Neuron (in vitro differentiated cells): ENCODE data around the gene HOXB2.
A peak's percentile ranks its signal among the peaks of the same experiment; 100 is the strongest.
"Not testable (repeated sequence)": the region's sequence is repeated elsewhere in the genome, so short reads cannot be mapped to it uniquely, and the experiment has no call there.

Source experiments
- H2AFZ ChIP-seq: one replicate; pipeline ENCODE4 v1.6.1; 2013; ENCODE audit warnings: low read depth, mild to moderate bottlenecking, inconsistent platforms, low read length, moderate library complexity
- H3K27me3 ChIP-seq: one replicate; pipeline ENCODE4 v1.6.1; 2013; ENCODE audit warnings: low read length; ENCODE audit not compliant: insufficient read depth
- H3K36me3 ChIP-seq: one replicate; pipeline ENCODE4 v1.6.1; 2013; ENCODE audit warnings: low read length; ENCODE audit not compliant: insufficient read depth
- H3K4me1 ChIP-seq: one replicate; pipeline ENCODE4 v1.6.1; 2013; ENCODE audit warnings: low read length; ENCODE audit not compliant: insufficient read depth
- H3K4me3 ChIP-seq: 2 replicates; pipeline ENCODE4 v1.5.1; 2013; ENCODE audit warnings: mild to moderate bottlenecking, low read length, moderate library complexity
- H3K9me3 ChIP-seq: one replicate; pipeline ENCODE4 v1.6.1; 2013; ENCODE audit warnings: low read length

The HOXB2 gene

DNA sequence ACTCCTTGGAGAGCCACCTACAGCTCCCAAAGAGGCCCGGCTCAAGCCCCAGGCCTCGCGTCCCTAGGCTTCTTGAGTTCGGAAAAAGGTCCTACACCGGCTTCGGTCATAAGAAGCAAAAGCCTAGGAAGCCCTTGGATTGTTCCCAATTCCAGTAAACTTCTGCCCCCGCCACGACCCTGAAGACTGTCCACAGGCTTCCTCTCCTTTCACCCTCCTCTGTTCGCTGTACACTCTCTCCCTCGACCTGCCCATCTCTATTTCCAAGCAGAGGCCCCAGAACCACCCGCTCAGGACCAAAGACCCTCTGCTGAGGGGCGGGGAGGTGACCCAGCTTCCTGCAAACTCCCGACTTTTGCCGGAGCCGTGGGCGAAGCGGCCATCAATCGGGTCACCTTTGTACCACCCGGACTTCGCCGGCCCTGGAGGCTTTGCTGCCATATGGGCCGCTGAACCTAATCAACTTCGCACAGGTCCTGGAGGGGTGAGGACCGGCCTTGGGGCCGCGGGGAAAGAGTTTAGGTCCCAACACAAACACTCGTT is 2.7 kb downstream of the HOXB2 start:
- H3K4me3 ChIP-seq: peak overlapping the region; percentile 28
- H3K4me1 ChIP-seq: no peaks in the 10 kb centered on the region
- H2AFZ ChIP-seq: peak overlapping the region; percentile 58
- H3K27me3 ChIP-seq: peaks cover 73% of the 10 kb centered on the region
- no peaks in the 10 kb centered on the region for H3K9me3 ChIP-seq
- no peaks in the 10 kb centered on the region for H3K36me3 ChIP-seq

DNA sequence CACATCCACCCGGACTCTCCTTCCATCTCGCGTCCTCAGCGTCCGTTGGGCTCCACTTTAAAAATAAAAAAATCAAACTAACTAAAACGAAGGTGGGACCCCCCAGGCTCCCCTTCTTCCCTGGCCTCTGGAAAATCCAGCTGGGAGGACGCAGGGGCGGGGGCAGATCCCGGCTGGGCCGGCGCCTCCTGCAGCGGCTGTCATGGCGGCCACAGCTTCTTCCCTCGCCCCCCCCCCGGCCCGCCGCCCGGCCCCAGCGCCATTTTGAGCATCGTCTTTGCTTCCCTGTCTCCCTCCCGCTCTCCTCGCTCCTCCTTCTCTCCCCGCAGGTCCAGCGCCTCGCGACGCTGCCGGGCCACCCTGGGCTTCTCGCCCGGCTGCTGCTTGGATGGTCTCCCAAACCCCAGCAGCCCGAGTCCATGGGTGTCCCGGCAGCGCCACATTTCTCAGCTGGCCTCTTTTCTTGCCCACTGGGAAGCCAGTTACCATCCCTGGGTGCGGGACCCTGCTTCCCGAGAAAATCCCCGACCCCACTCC is 3.3 kb downstream of the HOXB2 start:
- Histone ChIP-seq H3K4me1 (no peaks in the 10 kb centered on the region), H3K9me3 (no peaks in the 10 kb centered on the region), H3K4me3 (peak overlapping the region; percentile 28), H3K36me3 (no peaks in the 10 kb centered on the region), H2AFZ (peak overlapping the region; percentile 58), H3K27me3 (peaks cover 68% of the 10 kb centered on the region)

- peak overlapping the region; percentile 28 for H3K4me3 ChIP-seq
- no peaks in the 10 kb centered on the region for H3K9me3 ChIP-seq
- no peaks in the 10 kb centered on the region for H3K4me1 ChIP-seq
- no peaks in the 10 kb centered on the region for H3K36me3 ChIP-seq
- peak overlapping the region; percentile 58 for H2AFZ ChIP-seq
- H3K27me3 ChIP-seq: peaks cover 62% of the 10 kb centered on the region
Measured at GRCh38 chr17:48541036-48541576, 3.8 kb downstream of the HOXB2 start.

DNA sequence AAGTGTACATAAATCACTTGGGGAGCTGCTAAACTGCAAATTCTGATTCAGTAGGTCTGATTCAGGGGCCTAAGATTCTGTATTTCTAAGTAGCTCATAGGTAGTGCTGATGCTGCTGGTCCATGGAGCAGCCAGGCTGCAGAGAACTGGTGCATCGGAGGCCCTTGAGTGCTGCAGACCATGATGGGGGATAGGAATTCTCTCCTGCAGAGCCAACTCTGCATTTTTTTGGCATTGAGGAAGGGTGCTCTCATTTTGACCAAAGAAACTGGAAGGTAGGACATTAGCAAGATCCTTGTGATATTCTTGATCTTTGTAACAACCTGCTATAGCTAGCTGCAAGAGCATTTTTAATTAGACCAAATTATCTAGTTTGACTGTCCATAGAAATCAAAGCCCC is 4.7 kb downstream of the HOXB2 start:
- Histone ChIP-seq H3K4me3 (no peak overlapping the region), H3K9me3 (no peaks in the 10 kb centered on the region), H3K36me3 (no peaks in the 10 kb centered on the region), H2AFZ (no peak overlapping the region), H3K4me1 (no peaks in the 10 kb centered on the region), H3K27me3 (peaks cover 56% of the 10 kb centered on the region)

DNA sequence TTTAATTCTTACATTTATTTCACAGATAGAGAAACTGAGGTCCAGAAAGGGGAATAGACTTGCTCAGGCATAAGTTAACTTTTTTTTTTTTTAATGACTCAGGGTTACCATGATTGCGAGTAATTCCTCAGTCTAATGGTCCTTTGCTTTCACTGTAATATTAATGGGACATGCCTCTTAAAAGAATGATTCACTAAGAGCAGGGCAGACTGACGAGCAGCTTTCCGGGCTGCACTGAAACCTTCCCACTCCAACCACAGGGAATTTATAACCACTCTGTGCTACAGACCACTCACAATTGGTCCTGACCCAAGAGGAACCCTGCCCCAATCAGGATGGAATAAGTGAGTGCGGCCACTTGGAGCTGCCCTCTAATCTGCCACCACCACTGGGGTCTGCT is 5.7 kb downstream of the HOXB2 start:
- peaks cover 54% of the 10 kb centered on the region for H3K27me3 ChIP-seq
- no peaks in the 10 kb centered on the region for H3K9me3 ChIP-seq
- H3K4me1 ChIP-seq: no peaks in the 10 kb centered on the region
- H2AFZ ChIP-seq: no peak overlapping the region
- no peaks in the 10 kb centered on the region for H3K36me3 ChIP-seq
- no peak overlapping the region for H3K4me3 ChIP-seq

DNA sequence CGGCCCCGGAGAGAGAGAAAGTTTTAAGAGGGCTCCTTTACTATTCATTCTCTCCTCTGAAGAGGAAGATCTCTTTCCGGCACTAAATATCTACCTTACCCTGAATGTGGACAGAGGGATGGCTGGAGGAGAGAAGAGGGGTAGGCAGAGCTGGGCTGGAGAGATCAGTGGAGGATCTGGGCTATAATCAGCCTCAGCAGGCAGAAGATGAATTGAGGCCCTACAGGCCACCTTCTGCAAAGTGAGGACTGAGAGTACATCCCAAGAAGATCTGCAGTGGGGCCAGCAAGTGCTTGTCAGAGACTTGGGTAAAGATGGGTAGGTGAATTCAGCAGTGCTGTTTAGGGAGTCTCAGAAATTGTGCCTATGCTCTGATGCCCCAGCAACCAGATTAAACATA is 7.6 kb downstream of the HOXB2 start:
- Histone ChIP-seq H3K36me3 (no peaks in the 10 kb centered on the region), H3K9me3 (no peaks in the 10 kb centered on the region), H3K4me3 (no peak overlapping the region), H2AFZ (no peak overlapping the region), H3K27me3 (peaks cover 46% of the 10 kb centered on the region), H3K4me1 (no peaks in the 10 kb centered on the region)

DNA sequence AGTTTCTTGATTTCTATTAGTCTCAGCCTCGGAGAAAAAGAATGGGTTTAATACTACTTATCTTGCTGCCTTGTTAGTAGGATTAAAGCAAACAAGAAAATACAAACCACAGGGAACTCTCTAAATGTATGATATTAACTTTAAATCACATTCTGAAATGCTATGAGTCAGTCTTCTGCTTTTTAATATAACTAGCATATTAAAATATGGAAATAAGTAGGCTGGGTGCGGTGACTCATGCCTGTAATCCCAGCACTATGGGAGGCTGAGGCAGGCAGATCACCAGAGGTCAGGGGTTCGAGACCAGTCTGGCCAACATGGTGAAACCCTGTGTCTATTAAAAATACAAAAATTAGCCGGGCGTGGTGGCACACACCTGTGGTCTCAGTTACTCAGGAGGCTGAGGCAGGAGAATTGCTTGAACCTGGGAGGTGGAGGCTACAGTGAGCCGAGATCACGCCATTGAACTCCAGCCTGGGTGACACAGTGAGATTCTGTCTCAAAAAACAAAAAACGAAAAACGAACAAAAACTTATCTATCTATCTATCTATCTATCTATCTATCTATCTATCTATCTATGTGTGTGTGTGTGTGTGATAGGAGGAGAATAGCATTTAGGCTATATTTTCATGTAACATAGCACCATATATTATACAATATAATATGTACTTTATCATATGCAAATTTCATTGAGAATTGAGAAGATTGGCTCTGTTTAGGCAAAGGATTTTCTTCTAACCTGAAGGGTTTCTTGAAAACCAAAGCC is 8.9 kb downstream of the HOXB2 start:
- H3K4me1 ChIP-seq, H3K4me3 ChIP-seq, H3K36me3 ChIP-seq, H3K9me3 ChIP-seq, H2AFZ ChIP-seq: not testable (repeated sequence)
- peaks cover 46% of the 10 kb centered on the region for H3K27me3 ChIP-seq

DNA sequence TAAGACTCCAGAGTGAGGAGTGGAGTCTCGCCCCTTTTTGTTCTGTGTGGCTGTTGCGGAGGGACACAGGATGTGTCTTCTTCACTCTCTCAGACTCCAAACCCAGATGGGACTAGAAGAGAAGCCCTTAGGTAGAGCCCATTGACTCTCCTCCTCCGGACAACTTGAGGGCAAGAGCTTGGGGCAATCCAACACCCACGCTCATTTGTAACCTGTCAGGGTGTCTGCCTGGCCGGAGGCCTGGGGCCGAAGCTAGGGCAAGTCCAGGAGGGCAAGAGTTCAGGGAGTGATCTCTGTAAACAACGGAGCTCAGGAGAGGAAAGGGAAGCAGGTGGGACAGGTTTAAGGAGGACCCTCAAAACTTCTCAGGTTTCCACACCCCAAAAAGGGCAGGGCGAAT is 12.6 kb downstream of the HOXB2 start:
- Histone ChIP-seq H2AFZ (no peak overlapping the region), H3K4me3 (no peak overlapping the region), H3K36me3 (no peaks in the 10 kb centered on the region), H3K4me1 (no peaks in the 10 kb centered on the region), H3K27me3 (peaks cover 60% of the 10 kb centered on the region), H3K9me3 (no peaks in the 10 kb centered on the region)

- Histone ChIP-seq H3K4me1 (no peaks in the 10 kb centered on the region), H3K27me3 (peaks cover 74% of the 10 kb centered on the region), H3K36me3 (no peaks in the 10 kb centered on the region), H3K4me3 (no peak within 1 kb of the TSS), H3K9me3 (no peaks in the 10 kb centered on the region), H2AFZ (no peak within 1 kb of the TSS)
Measured at GRCh38 chr17:48530887-48531272, 14.0 kb downstream of the HOXB2 start, which contains the start of gene HOXB1. HOXB1 (minus strand) TSS chr17:48531011; CDS start chr17:48530904, 107 bp downstream.

- no peak overlapping the region for H3K4me3 ChIP-seq
- no peak overlapping the region for H2AFZ ChIP-seq
- H3K4me1 ChIP-seq: no peaks in the 10 kb centered on the region
- no peaks in the 10 kb centered on the region for H3K36me3 ChIP-seq
- peaks cover 77% of the 10 kb centered on the region for H3K27me3 ChIP-seq
- H3K9me3 ChIP-seq: no peaks in the 10 kb centered on the region
Measured at GRCh38 chr17:48530208-48530886, 14.6 kb downstream of the HOXB2 start.

GRCh38 chr17:48529683-48530009 is 15.3 kb downstream of the HOXB2 start:
- no peaks in the 10 kb centered on the region for H3K36me3 ChIP-seq
- H3K9me3 ChIP-seq: no peaks in the 10 kb centered on the region
- no peak overlapping the region for H2AFZ ChIP-seq
- no peaks in the 10 kb centered on the region for H3K4me1 ChIP-seq
- peaks cover 81% of the 10 kb centered on the region for H3K27me3 ChIP-seq
- H3K4me3 ChIP-seq: no peak overlapping the region

DNA sequence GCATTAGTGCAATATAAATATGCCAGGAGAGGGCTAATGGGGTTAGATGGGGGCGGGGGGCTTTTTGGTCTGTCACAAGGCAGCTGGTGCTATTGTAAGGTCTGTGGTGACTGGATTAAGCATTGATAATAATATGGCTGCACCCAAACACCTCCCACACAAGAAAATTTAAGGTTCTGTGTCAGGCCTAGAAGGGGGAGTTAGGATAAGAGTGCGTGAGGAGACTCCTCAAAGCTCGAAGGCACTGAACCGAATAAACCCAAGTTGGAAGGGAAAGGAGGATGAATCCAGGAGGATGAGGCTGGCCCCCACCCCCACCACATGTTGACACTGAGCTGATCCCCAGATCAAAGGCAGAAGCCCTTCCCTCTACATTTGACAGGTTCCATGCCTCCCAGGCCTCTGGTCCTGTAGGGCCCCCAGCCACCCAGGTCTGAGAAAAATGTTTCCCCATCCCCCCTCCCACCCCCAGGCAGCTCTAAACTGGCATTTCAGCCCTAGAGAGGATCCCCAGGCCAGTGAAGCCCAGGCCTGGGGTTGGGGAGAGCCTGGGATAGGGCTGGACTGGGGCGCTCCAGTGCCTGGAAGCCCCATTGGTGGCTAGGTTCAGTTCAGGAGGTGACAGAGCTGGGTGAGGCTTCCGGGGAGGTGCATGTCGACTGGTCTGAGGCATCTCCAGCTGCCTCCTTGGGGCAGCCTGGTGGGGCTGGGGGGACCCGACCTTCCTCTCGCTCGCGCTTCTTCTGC is 15.8 kb downstream of the HOXB2 start:
- Histone ChIP-seq H3K4me1 (no peaks in the 10 kb centered on the region), H3K36me3 (no peaks in the 10 kb centered on the region), H2AFZ (no peak overlapping the region), H3K4me3 (no peak overlapping the region), H3K9me3 (no peaks in the 10 kb centered on the region), H3K27me3 (peaks cover 80% of the 10 kb centered on the region)
